ENCODE data around the gene RNF38.
"Not testable (repeated sequence)": the region's sequence is repeated elsewhere in the genome, so short reads cannot be mapped to it uniquely, and the experiment has no call there.

Gene RNF38

DNA sequence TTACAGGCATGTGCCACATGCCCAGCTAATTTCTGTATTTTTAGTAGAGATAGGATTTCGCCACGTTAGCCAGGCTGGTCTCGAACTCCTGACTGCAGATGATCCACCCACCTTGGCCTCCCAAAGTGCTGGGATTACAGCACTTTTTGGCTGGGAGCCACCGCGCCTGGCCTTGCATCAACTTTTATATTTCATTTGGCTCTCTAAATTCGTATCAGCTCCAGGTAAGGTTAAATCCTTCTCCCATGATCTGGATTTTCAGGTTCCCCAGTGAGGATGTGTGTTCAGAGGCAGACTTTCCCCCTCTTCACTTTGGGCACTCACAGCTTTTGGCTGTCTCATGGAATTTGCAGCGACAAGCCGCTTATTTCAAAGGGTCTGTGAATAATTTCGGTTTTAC, 16.8 kb upstream of the RNF38 start:
- no peak overlapping the region for H3K4me3 ChIP-seq (ENCODE audit: low read depth, low read length)
- DNase-seq (ENCODE audit: low read depth), result no peak
- no peak for TF ChIP-seq MYC (IDR thresholded peaks at IDR 0.05; ENCODE audit: low read depth, low read length)
- TF ChIP-seq, protein P1, sequence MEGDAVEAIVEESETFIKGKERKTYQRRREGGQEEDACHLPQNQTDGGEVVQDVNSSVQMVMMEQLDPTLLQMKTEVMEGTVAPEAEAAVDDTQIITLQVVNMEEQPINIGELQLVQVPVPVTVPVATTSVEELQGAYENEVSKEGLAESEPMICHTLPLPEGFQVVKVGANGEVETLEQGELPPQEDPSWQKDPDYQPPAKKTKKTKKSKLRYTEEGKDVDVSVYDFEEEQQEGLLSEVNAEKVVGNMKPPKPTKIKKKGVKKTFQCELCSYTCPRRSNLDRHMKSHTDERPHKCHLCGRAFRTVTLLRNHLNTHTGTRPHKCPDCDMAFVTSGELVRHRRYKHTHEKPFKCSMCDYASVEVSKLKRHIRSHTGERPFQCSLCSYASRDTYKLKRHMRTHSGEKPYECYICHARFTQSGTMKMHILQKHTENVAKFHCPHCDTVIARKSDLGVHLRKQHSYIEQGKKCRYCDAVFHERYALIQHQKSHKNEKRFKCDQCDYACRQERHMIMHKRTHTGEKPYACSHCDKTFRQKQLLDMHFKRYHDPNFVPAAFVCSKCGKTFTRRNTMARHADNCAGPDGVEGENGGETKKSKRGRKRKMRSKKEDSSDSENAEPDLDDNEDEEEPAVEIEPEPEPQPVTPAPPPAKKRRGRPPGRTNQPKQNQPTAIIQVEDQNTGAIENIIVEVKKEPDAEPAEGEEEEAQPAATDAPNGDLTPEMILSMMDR (IDR thresholded peaks at IDR 0.05; ENCODE audit: low read depth, low read length), result no peak
- TF ChIP-seq POLR2A (IDR thresholded peaks at IDR 0.05; ENCODE audit: extremely low read depth, insufficient read length), result no peak
- TF ChIP-seq, protein P2, sequence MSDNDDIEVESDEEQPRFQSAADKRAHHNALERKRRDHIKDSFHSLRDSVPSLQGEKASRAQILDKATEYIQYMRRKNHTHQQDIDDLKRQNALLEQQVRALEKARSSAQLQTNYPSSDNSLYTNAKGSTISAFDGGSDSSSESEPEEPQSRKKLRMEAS (IDR thresholded peaks at IDR 0.05; ENCODE audit: low read depth, low read length), result no peak

DNA sequence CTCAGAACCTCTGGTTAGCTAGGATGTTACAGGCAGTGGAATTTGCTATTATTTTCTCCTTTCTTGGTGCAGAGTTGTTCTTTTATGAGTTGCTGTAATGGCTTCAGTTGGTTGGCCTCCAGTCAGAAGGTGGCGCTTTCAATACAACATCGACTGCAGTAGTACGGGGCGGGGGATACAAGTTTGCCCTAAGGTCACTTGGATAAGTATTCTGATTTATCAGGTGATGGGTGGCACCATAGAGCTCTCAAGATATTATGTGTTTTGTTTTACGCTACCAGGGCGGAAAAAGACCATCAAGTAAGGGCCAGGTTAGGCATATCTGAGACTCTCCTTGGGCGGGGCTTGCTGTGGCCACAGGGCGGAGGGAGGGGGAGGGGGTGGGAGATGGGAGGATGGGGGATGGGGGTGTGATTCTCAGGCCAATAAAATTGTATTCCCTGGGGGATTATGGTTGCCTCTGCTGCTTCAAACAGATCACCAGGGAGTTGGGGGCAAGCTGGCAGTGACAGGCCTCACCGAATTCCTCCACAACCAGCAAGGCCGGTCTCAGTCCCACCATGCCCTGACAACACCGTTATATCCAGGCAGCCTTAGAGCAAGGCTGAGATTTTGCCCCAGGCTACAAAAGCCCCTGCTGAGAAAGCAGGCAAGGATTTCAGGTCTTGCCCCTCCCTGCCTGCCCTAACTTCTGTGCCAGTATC, 15.9 kb upstream of the RNF38 start:
- TF ChIP-seq MYC (IDR thresholded peaks at IDR 0.05; ENCODE audit: low read depth, low read length), result no peak
- TF ChIP-seq, protein P1 (IDR thresholded peaks at IDR 0.05; ENCODE audit: low read depth, low read length), result no peak
- TF ChIP-seq, protein P2 (IDR thresholded peaks at IDR 0.05; ENCODE audit: low read depth, low read length), result no peak
- no peak for TF ChIP-seq POLR2A (IDR thresholded peaks at IDR 0.05; ENCODE audit: extremely low read depth, insufficient read length)
- no peak overlapping the region for H3K4me3 ChIP-seq (ENCODE audit: low read depth, low read length)

DNA sequence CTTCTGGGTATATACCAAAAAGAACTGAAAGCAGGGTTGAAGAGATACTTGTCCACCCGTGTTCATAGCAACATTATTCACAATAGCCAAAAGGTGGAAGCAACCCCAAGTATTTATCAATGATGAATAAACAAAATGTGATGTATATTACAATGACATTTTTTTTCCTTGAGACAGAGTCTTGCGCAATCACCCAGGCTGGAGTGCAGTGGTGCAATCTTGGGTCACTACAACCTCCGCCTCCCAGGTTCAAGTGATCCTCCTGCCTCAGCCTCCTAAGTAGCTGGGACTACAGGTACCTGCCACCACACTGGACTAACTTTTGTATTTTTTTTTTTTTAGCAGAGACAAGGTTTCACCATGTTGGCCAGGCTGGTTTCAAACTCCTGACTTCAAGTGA, 11.3 kb upstream of the RNF38 start:
- peak; percentile 13 for DNase-seq (ENCODE audit: low read depth)
- H3K4me3 ChIP-seq (ENCODE audit: low read depth, low read length), result not testable (repeated sequence)

More for the DNA sequence above, 15.9 kb upstream of the RNF38 start:
- peak; percentile 15 for DNase-seq (ENCODE audit: low read depth)

DNA sequence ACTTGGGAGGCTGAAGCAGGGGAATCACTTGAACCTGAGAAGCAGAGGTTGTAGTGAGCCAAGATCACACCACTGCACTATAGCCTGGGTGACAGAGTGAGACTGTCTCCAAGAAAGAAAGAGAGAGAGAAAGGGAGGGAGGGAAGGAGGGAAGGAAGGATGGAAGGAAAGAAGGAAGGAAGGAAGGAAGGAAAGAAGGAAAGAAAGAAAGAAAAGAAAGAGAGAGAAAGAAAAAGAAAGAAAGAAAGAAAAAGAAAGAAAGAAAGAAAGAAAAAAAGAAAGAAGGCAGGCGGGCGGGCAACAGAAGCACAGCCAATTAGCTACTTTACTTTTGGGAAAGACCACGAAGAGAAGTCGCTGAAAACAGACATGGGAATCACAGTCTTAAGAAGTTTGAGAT, 9.0 kb upstream of the RNF38 start:
- not testable (repeated sequence) for DNase-seq (ENCODE audit: low read depth); H3K4me3 ChIP-seq (ENCODE audit: low read depth, low read length)

DNA sequence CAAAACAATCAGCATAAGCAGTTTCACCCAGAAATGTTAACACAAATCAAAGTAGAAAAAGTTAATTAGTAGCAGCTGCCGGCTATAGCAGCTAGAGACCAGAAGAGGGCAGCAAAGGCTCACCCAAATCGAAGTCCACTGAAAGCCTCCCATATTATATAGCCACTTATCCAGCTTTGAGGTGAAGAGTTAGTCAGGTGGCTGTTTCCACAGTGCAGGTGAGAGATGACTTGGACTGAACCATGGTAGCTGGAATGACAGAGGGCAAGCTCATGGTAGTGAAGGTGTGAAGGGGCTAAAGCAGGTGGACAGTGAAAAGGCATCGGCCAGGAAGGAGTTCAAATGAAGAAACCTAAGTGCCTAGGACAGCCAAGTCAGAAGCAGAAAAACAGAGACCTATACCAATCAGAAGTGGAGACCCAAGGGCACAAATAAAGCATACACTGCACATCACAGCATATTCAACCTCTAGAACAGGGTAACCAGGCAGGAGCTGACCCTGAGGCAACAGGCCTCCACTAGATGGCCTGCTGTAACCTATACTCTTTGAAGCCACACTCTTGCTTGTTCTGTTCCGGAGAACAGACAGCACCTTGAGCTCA, 7.2 kb upstream of the RNF38 start:
- H3K4me3 ChIP-seq (ENCODE audit: low read depth, low read length), result no peak overlapping the region
- TF ChIP-seq, protein P2 (IDR thresholded peaks at IDR 0.05; ENCODE audit: low read depth, low read length), result no peak
- TF ChIP-seq, protein P1 (IDR thresholded peaks at IDR 0.05; ENCODE audit: low read depth, low read length), result peak; percentile 67
- TF ChIP-seq POLR2A (IDR thresholded peaks at IDR 0.05; ENCODE audit: extremely low read depth, insufficient read length) (no peak), MYC (IDR thresholded peaks at IDR 0.05; ENCODE audit: low read depth, low read length) (no peak)
- DNase-seq (ENCODE audit: low read depth), result peak; percentile 53

DNA sequence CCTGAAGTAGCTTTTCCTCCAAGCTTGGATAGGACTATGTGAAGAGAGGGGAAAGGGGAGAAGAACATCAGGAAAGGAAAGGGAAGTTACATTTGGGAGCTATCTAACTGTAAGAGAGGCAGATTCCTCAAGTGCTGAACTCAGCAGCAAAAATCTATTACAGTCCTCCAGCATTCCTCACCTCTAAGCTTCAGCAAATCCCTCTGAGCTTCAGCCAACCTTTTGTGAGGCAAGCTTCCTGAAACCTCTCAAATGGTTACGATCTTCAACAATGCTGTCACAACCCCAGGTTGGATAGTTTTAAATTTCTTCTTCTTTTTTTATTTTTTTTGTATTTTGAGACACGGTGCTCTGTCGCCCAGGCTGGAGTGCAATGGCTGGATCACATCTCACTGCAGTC, 2.5 kb upstream of the RNF38 start:
- no peak for DNase-seq (ENCODE audit: low read depth)
- no peak overlapping the region for H3K4me3 ChIP-seq (ENCODE audit: low read depth, low read length)
- no peak for TF ChIP-seq MYC (IDR thresholded peaks at IDR 0.05; ENCODE audit: low read depth, low read length)
- TF ChIP-seq, protein P1 (IDR thresholded peaks at IDR 0.05; ENCODE audit: low read depth, low read length), result no peak
- TF ChIP-seq, protein P2 (IDR thresholded peaks at IDR 0.05; ENCODE audit: low read depth, low read length), result no peak
- TF ChIP-seq POLR2A (IDR thresholded peaks at IDR 0.05; ENCODE audit: extremely low read depth, insufficient read length), result no peak

Measured in NB4 (cell line).